ENCODE measurements around the gene VPS50. TPM values are rescaled to one million over a fixed set of nuclear protein-coding genes. Genes with fewer than 3 reads are reported as not detected.

The VPS50 gene
- total RNA-seq, 1 donor from 2014 or later: 32.7 TPM

DNA sequence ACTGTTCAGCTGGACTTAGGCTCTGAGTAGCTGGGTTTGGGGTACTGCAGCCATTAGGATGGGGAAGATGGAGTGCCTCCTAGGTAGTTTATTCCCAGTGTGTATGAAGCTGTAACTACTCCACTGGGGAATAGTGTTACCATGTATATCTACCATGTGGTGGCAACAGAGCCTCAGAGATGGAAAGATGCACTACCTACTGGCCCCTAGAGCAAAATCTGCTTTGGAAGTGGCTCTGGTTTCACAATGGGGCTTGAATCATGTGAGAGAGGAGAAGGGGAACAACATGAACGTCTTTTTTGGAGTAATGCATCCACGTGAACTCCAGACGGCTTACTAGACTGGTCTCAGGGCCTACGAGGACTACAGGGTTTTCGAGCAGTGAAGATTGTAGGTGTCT is 175.1 kb downstream of the VPS50 start:
- no peak for DNase-seq (ENCODE audit: low read depth in 2 of 2)

GRCh38 chr7:93409324-93409723 is 177.2 kb downstream of the VPS50 start:
- no peak for DNase-seq (ENCODE audit: low read depth in 2 of 2)

Other genes starting within 250 kb of the VPS50 start
- 9.4 and 12.5 TPM in 2 replicates for gene SAMD9, start 114.4 kb upstream of the VPS50 start, total RNA-seq
- 6.9 and 8.1 TPM in 2 replicates for gene SAMD9L, start 84.0 kb upstream of the VPS50 start, total RNA-seq
- gene HEPACAM2, start 5.9 kb upstream of the VPS50 start, total RNA-seq: under 0.01 TPM in 1 of 2 replicates, not detected in the other